Measurements from ENCODE around the gene INHBE.
A peak's percentile ranks its signal among the peaks of the same experiment; 100 is the strongest.
"Not testable (repeated sequence)": the region's sequence is repeated elsewhere in the genome, so short reads cannot be mapped to it uniquely, and the experiment has no call there.

INHBE gene

GRCh38 chr12:57430112-57430930 is 24.8 kb upstream of the INHBE start:
- DNase-seq (ENCODE audit: insufficient read length): no peak
- TF ChIP-seq POLR2A (IDR thresholded peaks at IDR 0.05; ENCODE audit: low read depth, low read length): no peak; the same call in 1 of the 2 replicates
- peak; percentile 57 for FAIRE-seq

- TF ChIP-seq POLR2AphosphoS5 (IDR thresholded peaks at IDR 0.05; ENCODE audit: low read depth, low read length) (peak; percentile 92), POLR2A (IDR thresholded peaks at IDR 0.05; ENCODE audit: low read depth, low read length) (peak; percentile 91), TAF1 (IDR thresholded peaks at IDR 0.05; ENCODE audit: borderline replicate concordance, low read depth, low read length) (0 out of 2 replicates have a peak, but pooled peaks have one; percentile 46)
- FAIRE-seq (peak; percentile 99), DNase-seq (ENCODE audit: insufficient read length) (peak; percentile 93)
Measured at GRCh38 chr12:57430931-57431566, 24.1 kb upstream of the INHBE start, which contains the start of gene R3HDM2. Gene R3HDM2 (minus strand): TSS chr12:57431043. CDS start chr12:57310428, 120,615 bp downstream.

GRCh38 chr12:57431654-57432188 is 23.4 kb upstream of the INHBE start:
- no peak for DNase-seq (ENCODE audit: insufficient read length)
- TF ChIP-seq POLR2AphosphoS5 (IDR thresholded peaks at IDR 0.05; ENCODE audit: low read depth, low read length) (no peak), POLR2A (IDR thresholded peaks at IDR 0.05; ENCODE audit: low read depth, low read length) (no peak), TAF1 (IDR thresholded peaks at IDR 0.05; ENCODE audit: borderline replicate concordance, low read depth, low read length) (no peak)
- FAIRE-seq: no peak

GRCh38 chr12:57433370-57433769 is 21.7 kb upstream of the INHBE start:
- DNase-seq (ENCODE audit: insufficient read length) (no peak), FAIRE-seq (no peak)
- TF ChIP-seq POLR2A (IDR thresholded peaks at IDR 0.05; ENCODE audit: low read depth, low read length) (no peak), POLR2AphosphoS5 (IDR thresholded peaks at IDR 0.05; ENCODE audit: low read depth, low read length) (no peak), TAF1 (IDR thresholded peaks at IDR 0.05; ENCODE audit: borderline replicate concordance, low read depth, low read length) (no peak)

GRCh38 chr12:57434517-57435223 is 20.4 kb upstream of the INHBE start, which contains the start of gene INHBC:
Gene INHBC (plus strand): TSS chr12:57434784. CDS start chr12:57434887, 103 bp downstream.
- DNase-seq (ENCODE audit: insufficient read length) (no peak), FAIRE-seq (no peak)
- no peak for TF ChIP-seq POLR2AphosphoS5 (IDR thresholded peaks at IDR 0.05; ENCODE audit: low read depth, low read length)
- TF ChIP-seq TAF1 (IDR thresholded peaks at IDR 0.05; ENCODE audit: borderline replicate concordance, low read depth, low read length): no peak
- no peak for TF ChIP-seq POLR2A (IDR thresholded peaks at IDR 0.05; ENCODE audit: low read depth, low read length)

- FAIRE-seq (no peak), DNase-seq (ENCODE audit: insufficient read length) (no peak)
- TF ChIP-seq POLR2AphosphoS5 (IDR thresholded peaks at IDR 0.05; ENCODE audit: low read depth, low read length) (no peak), POLR2A (IDR thresholded peaks at IDR 0.05; ENCODE audit: low read depth, low read length) (no peak), TAF1 (IDR thresholded peaks at IDR 0.05; ENCODE audit: borderline replicate concordance, low read depth, low read length) (no peak)
Measured at GRCh38 chr12:57435293-57435692, 19.8 kb upstream of the INHBE start.

GRCh38 chr12:57438400-57438799 is 16.7 kb upstream of the INHBE start:
- DNase-seq (ENCODE audit: insufficient read length): no peak
- TF ChIP-seq POLR2AphosphoS5 (IDR thresholded peaks at IDR 0.05; ENCODE audit: low read depth, low read length) (no peak), POLR2A (IDR thresholded peaks at IDR 0.05; ENCODE audit: low read depth, low read length) (no peak), TAF1 (IDR thresholded peaks at IDR 0.05; ENCODE audit: borderline replicate concordance, low read depth, low read length) (no peak)
- FAIRE-seq: no peak

GRCh38 chr12:57439762-57440266 is 15.3 kb upstream of the INHBE start:
- no peak for TF ChIP-seq POLR2AphosphoS5 (IDR thresholded peaks at IDR 0.05; ENCODE audit: low read depth, low read length)
- no peak for FAIRE-seq

GRCh38 chr12:57441393-57441792 is 13.7 kb upstream of the INHBE start:
- FAIRE-seq; DNase-seq (ENCODE audit: insufficient read length): not testable (repeated sequence)

More at GRCh38 chr12:57439762-57440266, 15.3 kb upstream of the INHBE start:
- no peak for DNase-seq (ENCODE audit: insufficient read length)

- FAIRE-seq (no peak), DNase-seq (ENCODE audit: insufficient read length) (no peak)
- TF ChIP-seq POLR2AphosphoS5 (IDR thresholded peaks at IDR 0.05; ENCODE audit: low read depth, low read length): no peak
- TF ChIP-seq POLR2A (IDR thresholded peaks at IDR 0.05; ENCODE audit: low read depth, low read length): no peak
- TF ChIP-seq TAF1 (IDR thresholded peaks at IDR 0.05; ENCODE audit: borderline replicate concordance, low read depth, low read length): no peak
Measured at GRCh38 chr12:57441846-57442427, 13.2 kb upstream of the INHBE start.

GRCh38 chr12:57444337-57444736 is 10.8 kb upstream of the INHBE start:
- DNase-seq (ENCODE audit: insufficient read length); FAIRE-seq: not testable (repeated sequence)
